Loucy (cell line): ENCODE results near the gene STX10.
A peak's percentile ranks its signal among the peaks of the same experiment; 100 is the strongest.

Experiments used
- H2AFZ ChIP-seq: fragments of 200-600 bp; sonication (generic); 2 replicates; pipeline ENCODE4 v1.6.0; 2016; ENCODE audit warnings: antibody characterized with exemption, mild to moderate bottlenecking, low read length, moderate library complexity
- H3F3A ChIP-seq: fragments of 200-600 bp; 2 replicates; pipeline ENCODE4 v1.6.0; 2016; ENCODE audit warnings: antibody characterized with exemption, low read depth, mild to moderate bottlenecking
- H3K27me3 ChIP-seq: fragments of 200-600 bp; sonication (generic); 2 replicates; pipeline ENCODE4 v1.6.1; 2014; ENCODE audit warnings: low read length, mild to moderate bottlenecking; ENCODE audit not compliant: insufficient read depth, poor library complexity, severe bottlenecking
- H3K36me3 ChIP-seq: fragments of 200-600 bp; sonication (generic); 2 replicates; pipeline ENCODE4 v1.6.1; 2016; ENCODE audit warnings: low read length; ENCODE audit not compliant: insufficient read depth
- H3K4me1 ChIP-seq: fragments of 200-600 bp; sonication (generic); 2 replicates; pipeline ENCODE4 v1.5.1; 2014; ENCODE audit warnings: low read length, mild to moderate bottlenecking; ENCODE audit not compliant: insufficient read depth, poor library complexity, severe bottlenecking
- H3K4me2 ChIP-seq: fragments of 200-600 bp; sonication (generic); 2 replicates; pipeline ENCODE4 v1.6.0; 2014; ENCODE audit warnings: antibody characterized with exemption, low read length, low read depth, mild to moderate bottlenecking; ENCODE audit not compliant: poor library complexity, severe bottlenecking
- H3K4me3 ChIP-seq: fragments of 200-600 bp; sonication (generic); 2 replicates; pipeline ENCODE4 v1.5.1; 2014; ENCODE audit warnings: low read length, mild to moderate bottlenecking, mixed read lengths; ENCODE audit not compliant: poor library complexity, severe bottlenecking
- H3K79me2 ChIP-seq: fragments of 200-600 bp; sonication (generic); 2 replicates; pipeline ENCODE4 v1.6.1; 2014; ENCODE audit warnings: low read length; ENCODE audit not compliant: insufficient read depth
- H3K9ac ChIP-seq: fragments of 200-600 bp; sonication (generic); 2 replicates; pipeline ENCODE4 v1.6.0; 2014; ENCODE audit warnings: mild to moderate bottlenecking, low read depth, low read length, moderate library complexity; ENCODE audit not compliant: poor library complexity, severe bottlenecking
- H3K9me2 ChIP-seq: fragments of 200-600 bp; sonication (generic); replicated peaks from 2 replicates; pipeline ENCODE4 v1.6.1; 2016; ENCODE audit warnings: low read depth, low read length, mixed read lengths
- H3K9me3 ChIP-seq: fragments of 200-600 bp; sonication (generic); 2 replicates; pipeline ENCODE4 v1.6.1; 2014; ENCODE audit warnings: mild to moderate bottlenecking, antibody characterized with exemption, low read length, low read depth; ENCODE audit not compliant: insufficient read depth
- H4K20me1 ChIP-seq: fragments of 200-600 bp; sonication (generic); 2 replicates; pipeline ENCODE4 v1.6.0; 2014; ENCODE audit warnings: antibody characterized with exemption, low read length, mild to moderate bottlenecking; ENCODE audit not compliant: insufficient read depth, poor library complexity, severe bottlenecking
- CTCF ChIP-seq: fragments of 200-600 bp; sonication (generic); conservative IDR thresholded peaks from 2 replicates; pipeline ENCODE4 v1.5.1; 2014; ENCODE audit warnings: mild to moderate bottlenecking, antibody characterized with exemption, low read length
- EZH2phosphoT487 ChIP-seq: fragments of 200-600 bp; IDR thresholded peaks from 2 replicates; pipeline ENCODE4 v1.6.1; 2018; ENCODE audit warnings: antibody characterized with exemption, mild to moderate bottlenecking, moderate library complexity, borderline replicate concordance

The STX10 gene

GRCh38 chr19:13117772-13118423, 32.3 kb downstream of the STX10 start, which contains the start of gene NACC1:
Gene NACC1, plus strand, starts transcription at chr19:13118264. Its CDS starts 16,944 bp downstream, at chr19:13135208.
- H3F3A ChIP-seq, result no peaks in the 10 kb centered on the region
- H3K4me3 ChIP-seq, result peak within 1 kb of the TSS; percentile 99
- H3K27me3 ChIP-seq, result no peaks in the 10 kb centered on the region
- H2AFZ ChIP-seq, result peak within 1 kb of the TSS; percentile 87
- peaks cover 50% of the 10 kb centered on the region for H4K20me1 ChIP-seq
- H3K9me2 ChIP-seq, result no peaks in the 10 kb centered on the region
- no peaks in the 10 kb centered on the region for H3K36me3 ChIP-seq
- H3K4me2 ChIP-seq, result peak within 1 kb of the TSS; percentile 100
- peaks cover 73% of the 10 kb centered on the region for H3K79me2 ChIP-seq
- peak within 1 kb of the TSS; percentile 98 for H3K9ac ChIP-seq
- no peaks in the 10 kb centered on the region for H3K9me3 ChIP-seq
- no peak for TF ChIP-seq CTCF
- no peak for TF ChIP-seq EZH2phosphoT487
- H3K4me1 ChIP-seq, result peaks cover 51% of the 10 kb centered on the region

GRCh38 chr19:13117176-13117771, 32.9 kb downstream of the STX10 start:
- peaks cover 67% of the 10 kb centered on the region for H3K79me2 ChIP-seq
- H3K4me2 ChIP-seq, result peak overlapping the region; percentile 95
- TF ChIP-seq EZH2phosphoT487, result no peak
- no peak for TF ChIP-seq CTCF
- peaks cover 50% of the 10 kb centered on the region for H3K4me1 ChIP-seq
- H3F3A ChIP-seq, result no peaks in the 10 kb centered on the region
- H3K9me3 ChIP-seq, result no peaks in the 10 kb centered on the region
- H2AFZ ChIP-seq, result peak overlapping the region; percentile 87
- no peaks in the 10 kb centered on the region for H3K27me3 ChIP-seq
- no peaks in the 10 kb centered on the region for H3K9me2 ChIP-seq
- H3K36me3 ChIP-seq, result no peaks in the 10 kb centered on the region
- peak overlapping the region; percentile 71 for H3K9ac ChIP-seq
- H4K20me1 ChIP-seq, result peaks cover 44% of the 10 kb centered on the region
- H3K4me3 ChIP-seq, result peak overlapping the region; percentile 92

- Histone ChIP-seq H4K20me1 (peaks cover 36% of the 10 kb centered on the region), H3K79me2 (peaks cover 60% of the 10 kb centered on the region), H3K9ac (peak within 1 kb of the TSS; percentile 71), H3K4me1 (peaks cover 43% of the 10 kb centered on the region), H3K4me2 (peak within 1 kb of the TSS; percentile 95), H3K36me3 (no peaks in the 10 kb centered on the region), H3K9me2 (no peaks in the 10 kb centered on the region), H3K4me3 (peak within 1 kb of the TSS; percentile 92), H3K9me3 (no peaks in the 10 kb centered on the region), H2AFZ (peak within 1 kb of the TSS; percentile 87), H3K27me3 (no peaks in the 10 kb centered on the region), H3F3A (no peaks in the 10 kb centered on the region)
- TF ChIP-seq CTCF (no peak), EZH2phosphoT487 (no peak)
Observed at GRCh38 chr19:13116282-13117175, 33.6 kb downstream of the STX10 start, which contains the start of gene TRMT1. Gene TRMT1, minus strand, starts transcription at chr19:13116740. Its CDS starts 341 bp downstream, at chr19:13116399.
